IPS DF 6.9 (cell line): ENCODE results near the gene RAB2B.
A peak's percentile ranks its signal among the peaks of the same experiment; 100 is the strongest.

Experiments used
- DNase-seq: peaks from one replicate; pipeline ENCODE4 v3.0.0-alpha.2; 2013; ENCODE audit warnings: low read depth, low spot score
- H3K27ac ChIP-seq: one replicate; pipeline ENCODE4 v1.5.1; 2013; ENCODE audit warnings: low read length, control low read depth
- H3K27me3 ChIP-seq: 2 replicates; pipeline ENCODE4 v1.6.1; 2013; ENCODE audit warnings: mild to moderate bottlenecking, low read length; ENCODE audit not compliant: control insufficient read depth, insufficient read depth
- H3K36me3 ChIP-seq: 2 replicates; pipeline ENCODE4 v1.6.1; 2013; ENCODE audit warnings: low read length; ENCODE audit not compliant: control insufficient read depth, insufficient read depth
- H3K4me1 ChIP-seq: 2 replicates; pipeline ENCODE4 v1.6.1; 2013; ENCODE audit warnings: low read length; ENCODE audit not compliant: control insufficient read depth, insufficient read depth
- H3K4me3 ChIP-seq: 2 replicates; pipeline ENCODE4 v1.5.1; 2013; ENCODE audit warnings: mild to moderate bottlenecking, low read length
- H3K9me3 ChIP-seq: 2 replicates; pipeline ENCODE4 v1.6.1; 2013; ENCODE audit warnings: low read length, inconsistent platforms; ENCODE audit not compliant: control insufficient read depth, insufficient read depth
- WGBS: extraction: QIAGEN DNeasy Blood & Tissue Kit; methylation state at CpG from one replicate; pipeline ENCODE4 v1.1.7; 2013; ENCODE audit warnings: mixed read lengths, missing lambda C conversion rate; ENCODE audit not compliant: insufficient read length, insufficient coverage; 5-methylcytosine and 5-hydroxymethylcytosine counted together

Gene RAB2B

DNA sequence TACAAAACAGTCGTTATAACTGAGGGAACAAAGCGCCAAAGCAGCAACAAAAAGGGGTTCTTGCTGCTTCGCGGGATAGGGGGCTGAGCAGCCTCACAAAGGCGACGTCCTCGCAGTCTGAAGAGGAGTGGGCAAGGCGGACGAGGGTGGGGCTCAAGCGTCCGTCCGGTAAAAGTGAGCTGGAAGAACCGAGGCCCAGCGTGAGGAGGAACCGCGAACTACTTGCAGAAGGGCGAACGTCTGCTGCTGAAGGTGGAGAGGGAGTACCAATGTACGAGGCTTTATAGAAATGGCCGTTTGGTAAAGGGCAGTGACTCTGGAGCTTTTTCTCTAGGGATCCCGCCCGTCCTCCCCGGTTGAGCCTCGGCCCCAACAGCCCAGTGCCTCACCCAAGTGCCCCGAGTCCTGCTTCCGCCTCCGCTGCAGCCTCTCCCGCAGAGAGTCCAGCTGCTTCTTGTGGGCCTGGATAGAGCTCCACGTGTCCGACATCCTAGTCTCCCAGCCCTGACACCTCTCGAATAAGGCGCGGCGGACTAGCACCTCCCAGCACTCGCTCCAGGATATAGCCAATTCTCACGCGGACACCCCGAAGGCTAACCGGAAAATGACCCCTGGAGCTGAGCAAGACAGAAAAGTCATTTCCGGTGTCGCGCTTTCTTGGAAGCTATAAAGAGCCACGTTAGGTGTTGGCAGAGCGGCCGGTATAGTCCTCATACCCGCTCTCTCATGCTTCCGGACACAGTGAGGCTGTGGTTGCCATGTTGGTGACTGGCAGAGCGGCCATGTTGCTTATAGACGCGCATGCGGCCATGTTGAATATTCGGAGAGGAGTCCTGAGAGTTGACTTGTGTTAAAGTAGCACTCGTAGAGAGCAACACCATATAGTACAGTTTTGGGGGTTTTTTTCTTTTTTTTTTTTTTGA is 34.2 kb upstream of the RAB2B start, which contains the start of gene METTL3:
TSS of gene METTL3 (minus strand) at position 606 of the 923 bp plus-strand sequence. CDS start at position 489, 117 bp downstream.
- no peaks in the 10 kb centered on the region for H3K4me1 ChIP-seq
- DNase-seq, result peak; percentile 99
- no CpG with 5 or more reads among the region's 53 CpGs for WGBS

GRCh38 chr14:21509432-21510143 is 32.8 kb upstream of the RAB2B start:
- H3K27ac ChIP-seq, result no peak overlapping the region
- WGBS, result no CpG with 5 or more reads among the region's 6 CpGs
- DNase-seq, result no peak
- H3K4me1 ChIP-seq, result no peaks in the 10 kb centered on the region
- no peaks in the 10 kb centered on the region for H3K9me3 ChIP-seq
- H3K27me3 ChIP-seq, result no peaks in the 10 kb centered on the region; the same call in 1 of the 2 replicates
- peaks cover 6% of the 10 kb centered on the region for H3K36me3 ChIP-seq
- peak overlapping the region; percentile 80; the same call in 1 of the 2 replicates for H3K4me3 ChIP-seq

More for the DNA sequence above, 34.2 kb upstream of the RAB2B start, which contains the start of gene METTL3:
- Histone ChIP-seq H3K27ac (no peak within 1 kb of the TSS), H3K27me3 (no peaks in the 10 kb centered on the region; the same call in 1 of the 2 replicates), H3K9me3 (no peaks in the 10 kb centered on the region), H3K36me3 (peaks cover 6% of the 10 kb centered on the region), H3K4me3 (peak within 1 kb of the TSS; percentile 80)

DNA sequence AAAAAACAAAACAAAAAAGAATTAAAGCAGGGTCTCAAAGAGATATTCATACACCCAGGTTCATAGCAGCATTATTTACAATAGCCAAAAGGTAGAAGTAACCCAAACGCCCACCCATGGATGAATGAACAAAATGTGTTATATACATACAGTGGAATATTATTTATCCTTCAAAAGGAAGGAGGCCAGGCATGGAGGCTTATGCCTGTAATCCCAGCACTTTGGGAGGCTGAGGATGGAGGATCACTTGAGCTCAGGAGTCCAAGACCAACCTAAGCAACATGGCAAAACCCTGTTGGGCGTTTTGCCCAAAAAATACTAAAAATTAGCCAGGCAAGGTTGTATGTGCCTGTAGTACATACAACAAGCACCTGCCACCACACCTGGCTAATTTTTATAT is 29.8 kb upstream of the RAB2B start:
- Histone ChIP-seq H3K4me3 (no peak overlapping the region), H3K4me1 (no peaks in the 10 kb centered on the region), H3K36me3 (peaks cover 19% of the 10 kb centered on the region), H3K27ac (no peak overlapping the region), H3K9me3 (no peaks in the 10 kb centered on the region), H3K27me3 (no peaks in the 10 kb centered on the region)
- no peak for DNase-seq
- WGBS, result no CpG with 5 or more reads among the region's 2 CpGs

- DNase-seq, result no peak
Observed at GRCh38 chr14:21505012-21505553, 28.3 kb upstream of the RAB2B start.

DNA sequence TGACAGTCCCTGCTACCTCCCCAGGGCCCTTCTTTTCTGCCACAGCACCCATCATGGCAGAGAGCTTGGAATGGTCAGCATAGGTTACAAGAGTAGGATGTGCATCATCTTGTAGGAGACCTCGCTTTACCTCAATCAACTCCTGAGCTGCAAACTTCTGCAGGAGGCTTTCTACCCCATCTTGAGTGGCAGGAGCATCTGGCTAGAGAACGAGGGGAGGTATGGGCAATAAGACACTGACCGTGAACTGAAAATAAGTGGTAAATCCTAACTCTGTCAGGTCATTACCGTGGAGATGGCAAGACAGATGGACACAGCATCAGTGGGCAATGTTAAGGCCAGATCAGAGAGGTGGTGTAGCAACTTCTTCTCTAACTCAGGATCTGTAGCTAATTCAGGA is 26.6 kb upstream of the RAB2B start:
- H3K36me3 ChIP-seq, result peaks cover 25% of the 10 kb centered on the region

More at GRCh38 chr14:21505012-21505553, 28.3 kb upstream of the RAB2B start:
- H3K4me3 ChIP-seq, result no peak overlapping the region
- no peak overlapping the region for H3K27ac ChIP-seq
- no peaks in the 10 kb centered on the region for H3K4me1 ChIP-seq
- H3K9me3 ChIP-seq, result no peaks in the 10 kb centered on the region
- H3K27me3 ChIP-seq, result no peaks in the 10 kb centered on the region
- peaks cover 21% of the 10 kb centered on the region for H3K36me3 ChIP-seq

GRCh38 chr14:21501568-21501967 is 24.8 kb upstream of the RAB2B start:
- no CpG with 5 or more reads among the region's 5 CpGs for WGBS
- Histone ChIP-seq H3K27me3 (no peaks in the 10 kb centered on the region), H3K27ac (no peak overlapping the region), H3K36me3 (peaks cover 23% of the 10 kb centered on the region), H3K9me3 (no peaks in the 10 kb centered on the region), H3K4me1 (no peaks in the 10 kb centered on the region), H3K4me3 (no peak overlapping the region)
- no peak for DNase-seq

More for the DNA sequence above, 26.6 kb upstream of the RAB2B start:
- Histone ChIP-seq H3K4me1 (no peaks in the 10 kb centered on the region), H3K27ac (no peak overlapping the region), H3K9me3 (no peaks in the 10 kb centered on the region), H3K27me3 (no peaks in the 10 kb centered on the region), H3K4me3 (no peak overlapping the region)
- no peak for DNase-seq
- no CpG with 5 or more reads among the region's 4 CpGs for WGBS

DNA sequence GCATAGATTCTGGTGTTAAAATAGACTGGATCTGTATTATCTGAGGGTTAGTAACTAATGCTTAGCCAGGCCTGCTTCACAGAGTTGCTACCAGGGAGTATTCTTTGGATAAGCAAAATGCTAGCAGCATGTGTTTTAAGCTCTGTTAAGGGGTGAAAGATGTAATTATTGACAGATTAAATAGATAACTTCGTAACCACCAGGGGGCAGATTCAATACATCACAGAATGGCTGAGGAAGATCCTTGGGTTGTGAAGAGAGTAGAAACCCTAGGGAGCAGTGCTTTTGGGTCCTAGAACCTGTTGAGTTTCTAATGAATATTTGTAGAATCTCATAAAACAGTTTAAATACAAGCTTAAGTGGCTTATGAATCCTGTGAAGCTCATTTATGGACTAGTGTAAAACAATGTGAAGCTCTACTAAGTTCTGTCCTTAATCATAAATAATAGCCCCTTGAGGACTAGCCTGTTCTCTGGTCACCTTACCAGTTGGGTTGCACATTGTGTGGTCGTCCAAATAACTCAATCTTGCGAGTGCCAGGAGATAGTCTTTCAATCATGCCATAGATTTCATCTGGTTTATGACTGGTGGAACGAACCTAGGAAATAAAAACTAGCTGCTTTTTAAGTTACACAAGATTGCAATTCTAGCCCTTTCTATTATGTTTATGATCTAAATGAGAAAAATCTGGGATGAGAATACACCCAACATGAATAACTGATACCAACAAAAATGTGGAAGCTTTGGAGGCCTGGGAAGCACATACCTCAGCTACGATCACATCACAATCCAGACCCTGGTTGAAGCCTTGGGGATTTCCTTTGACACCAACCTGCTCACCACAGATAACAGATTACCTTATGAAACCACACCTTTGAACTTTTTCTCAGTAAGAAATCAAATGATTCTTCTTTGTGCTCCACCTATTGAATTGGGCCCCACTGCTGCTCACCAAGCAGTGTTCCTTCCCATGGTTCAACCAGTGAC is 22.1 kb upstream of the RAB2B start:
- H3K4me3 ChIP-seq, result no peak overlapping the region
- no peaks in the 10 kb centered on the region for H3K4me1 ChIP-seq
- peaks cover 28% of the 10 kb centered on the region for H3K36me3 ChIP-seq
- no peaks in the 10 kb centered on the region for H3K9me3 ChIP-seq
- no peak overlapping the region for H3K27ac ChIP-seq
- no peaks in the 10 kb centered on the region for H3K27me3 ChIP-seq
- DNase-seq, result peak; percentile 47
- no CpG with 5 or more reads among the region's 5 CpGs for WGBS

DNA sequence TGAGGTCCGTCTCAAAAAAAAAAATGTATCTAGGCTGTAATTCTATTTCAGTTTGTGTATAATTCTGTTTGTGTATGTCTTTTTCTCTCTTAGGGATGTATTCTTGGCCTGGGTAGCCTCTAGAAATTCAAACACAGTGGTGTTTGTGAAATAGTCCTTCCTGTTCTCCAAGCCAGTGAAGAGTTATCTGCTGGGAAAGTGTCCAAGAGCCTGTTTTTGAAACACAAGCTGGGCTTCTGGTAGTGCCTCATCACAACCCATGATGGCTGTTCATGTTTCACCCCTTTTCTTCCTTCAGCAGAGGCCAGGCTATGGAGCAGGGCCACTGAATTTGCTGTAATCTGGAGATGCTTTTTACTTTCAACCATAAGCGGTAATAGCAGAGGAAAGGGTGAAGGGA is 19.7 kb upstream of the RAB2B start:
- Histone ChIP-seq H3K27me3 (no peaks in the 10 kb centered on the region), H3K9me3 (no peaks in the 10 kb centered on the region), H3K27ac (no peak overlapping the region), H3K4me1 (no peaks in the 10 kb centered on the region), H3K4me3 (no peak overlapping the region), H3K36me3 (peaks cover 20% of the 10 kb centered on the region; the same call in 1 of the 2 replicates)
- DNase-seq, result no peak
- WGBS, result no CpG with 5 or more reads among the region's 2 CpGs

DNA sequence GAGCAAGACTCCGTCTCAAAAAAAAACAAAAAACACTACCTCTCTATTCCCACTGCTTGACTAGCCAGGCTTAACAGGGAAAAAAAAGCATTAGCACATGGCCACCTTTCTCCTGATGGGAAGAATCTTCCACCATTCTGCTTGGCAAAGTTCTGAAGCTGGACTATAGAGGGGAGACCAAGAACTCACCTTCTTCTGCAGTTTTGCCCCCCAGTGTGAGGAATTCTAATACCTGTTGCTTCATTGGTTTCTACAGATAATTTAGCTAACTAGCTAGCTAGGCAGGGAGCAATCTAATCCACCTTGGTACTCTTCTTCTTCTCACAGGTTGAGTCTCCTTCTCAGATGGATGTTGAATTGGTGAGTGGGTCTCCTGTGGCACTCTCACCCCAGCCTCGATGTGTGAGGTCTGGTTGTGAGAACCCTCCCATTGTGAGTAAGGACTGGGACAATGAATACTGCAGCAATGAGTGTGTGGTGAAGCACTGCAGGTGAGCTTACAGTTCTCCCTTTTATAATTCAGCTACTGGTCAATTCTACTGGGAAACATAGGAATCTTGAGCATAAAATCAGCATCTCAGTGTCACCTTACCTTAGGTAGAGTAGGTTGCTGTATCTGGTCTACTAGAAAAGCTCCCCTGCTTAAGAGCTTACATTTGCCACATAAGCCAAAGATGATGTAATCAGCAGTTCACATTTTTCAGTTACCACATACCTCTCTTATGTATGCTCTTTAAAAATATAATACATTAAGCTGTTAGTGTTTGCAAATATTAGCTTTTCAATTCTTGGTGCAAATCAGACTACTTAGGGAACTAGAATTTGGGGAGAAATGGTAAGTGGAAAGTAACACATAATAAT is 18.4 kb upstream of the RAB2B start:
- no peak for DNase-seq
- Histone ChIP-seq H3K36me3 (peaks cover 18% of the 10 kb centered on the region; the same call in 1 of the 2 replicates), H3K9me3 (no peaks in the 10 kb centered on the region), H3K4me1 (no peaks in the 10 kb centered on the region), H3K27me3 (no peaks in the 10 kb centered on the region), H3K27ac (no peak overlapping the region), H3K4me3 (no peak overlapping the region)
- WGBS, result no CpG with 5 or more reads among the region's 2 CpGs
